Choroid plexus epithelial cell (primary cell): Measurements from ENCODE around the gene UGT1A10.

Source experiments
- DNase-seq: peaks from one replicate; pipeline ENCODE4 v3.0.0-alpha.2; 2010; ENCODE audit warnings: low read depth
- H3K4me3 ChIP-seq: 2 replicates; pipeline ENCODE4 v1.5.1; 2011; ENCODE audit warnings: low read depth, mild to moderate bottlenecking, control low read depth, low read length, moderate library complexity
- CTCF ChIP-seq: conservative IDR thresholded peaks from 2 replicates; pipeline ENCODE4 v1.5.1; 2011; ENCODE audit warnings: low read depth, mild to moderate bottlenecking, control low read depth, inconsistent platforms, low read length, moderate library complexity

Gene UGT1A10

GRCh38 chr2:233758141-233758540 is 121.9 kb downstream of the UGT1A10 start:
- DNase-seq, result no peak
- TF ChIP-seq CTCF, result no peak
- no peak overlapping the region for H3K4me3 ChIP-seq

- no peak for TF ChIP-seq CTCF
- DNase-seq, result peak; percentile 39
- H3K4me3 ChIP-seq, result no peak overlapping the region
Observed at GRCh38 chr2:233758849-233759248, 122.6 kb downstream of the UGT1A10 start.

GRCh38 chr2:233760043-233760442 is 123.8 kb downstream of the UGT1A10 start, which contains the start of gene UGT1A1:
Gene UGT1A1, plus strand, starts transcription at chr2:233760270. Its CDS starts 18 bp downstream, at chr2:233760288.
- H3K4me3 ChIP-seq, result no peak within 1 kb of the TSS
- no peak for TF ChIP-seq CTCF
- DNase-seq, result no peak

GRCh38 chr2:233761040-233761769 is 125.0 kb downstream of the UGT1A10 start:
- H3K4me3 ChIP-seq, result no peak overlapping the region
- TF ChIP-seq CTCF, result no peak
- peak; percentile 48 for DNase-seq

GRCh38 chr2:233764264-233764663 is 128.0 kb downstream of the UGT1A10 start:
- DNase-seq, result peak; percentile 67
- H3K4me3 ChIP-seq, result no peak overlapping the region
- no peak for TF ChIP-seq CTCF

GRCh38 chr2:233764761-233765160 is 128.5 kb downstream of the UGT1A10 start:
- no peak for TF ChIP-seq CTCF
- DNase-seq, result no peak
- no peak overlapping the region for H3K4me3 ChIP-seq

GRCh38 chr2:233766416-233766815 is 130.2 kb downstream of the UGT1A10 start:
- no peak for TF ChIP-seq CTCF
- no peak for DNase-seq
- H3K4me3 ChIP-seq, result no peak overlapping the region
